SK-N-SH (cell line): ENCODE results near the gene FLNA.

Source experiments
- EZH2phosphoT487 ChIP-seq: fragments of 200-600 bp; sonication (generic); IDR thresholded peaks from 2 replicates; pipeline ENCODE4 v1.6.1; 2017; ENCODE audit warnings: low read depth, mixed run types, mild to moderate bottlenecking, antibody characterized with exemption, moderate library complexity, borderline replicate concordance
- FOXJ3 ChIP-seq: sonication (generic); formaldehyde crosslinking; IDR thresholded peaks from 2 replicates; pipeline ENCODE4 v1.5.1; 2020; ENCODE audit warnings: mild to moderate bottlenecking, missing genetic modification reagents
- JUND ChIP-seq: IDR thresholded peaks from 2 replicates; pipeline ENCODE4 v1.4.0; 2012
- NRF1 ChIP-seq: IDR thresholded peaks from 2 replicates; pipeline ENCODE4 v1.6.1; 2012; ENCODE audit warnings: low read depth, mild to moderate bottlenecking, low read length
- POLR2AphosphoS5 ChIP-seq: IDR thresholded peaks from 2 replicates; pipeline ENCODE4 v1.6.1; 2012; ENCODE audit warnings: low read depth, low read length
- RCOR1 ChIP-seq: fragments of 150-350 bp; IDR thresholded peaks from 2 replicates; pipeline ENCODE4 v1.6.1; 2017; ENCODE audit warnings: antibody characterized with exemption, low read length
- RFX5 ChIP-seq: IDR thresholded peaks from 2 replicates; pipeline ENCODE4 v1.6.1; 2012; ENCODE audit warnings: mild to moderate bottlenecking, improper control_type of control experiment, low read length
- TAF1 ChIP-seq: IDR thresholded peaks from 2 replicates; pipeline ENCODE4 v1.6.1; 2012; ENCODE audit warnings: low read depth, mild to moderate bottlenecking, low read length, moderate library complexity, borderline replicate concordance
- TEAD4 ChIP-seq: IDR thresholded peaks from 2 replicates; pipeline ENCODE4 v1.4.0; 2012; ENCODE audit warnings: mild to moderate bottlenecking, borderline replicate concordance; ENCODE audit not compliant: insufficient read depth
- TF ChIP-seq, protein P1 (sequence below): IDR thresholded peaks from 2 replicates; pipeline ENCODE4 v1.6.1; 2012; ENCODE audit warnings: mild to moderate bottlenecking, low read depth, low read length, moderate library complexity
- TF ChIP-seq, protein P2 (sequence below): fragments of 200-600 bp; sonication (generic); IDR thresholded peaks from 2 replicates; pipeline ENCODE4 v1.6.1; 2017; ENCODE audit warnings: antibody characterized with exemption, mild to moderate bottlenecking, moderate library complexity
- TF ChIP-seq, protein P3 (sequence below): IDR thresholded peaks from 2 replicates; pipeline ENCODE4 v1.4.0; 2012; ENCODE audit warnings: low read depth, borderline replicate concordance
- TF ChIP-seq, protein P4 (sequence below): fragments of 150-350 bp; IDR thresholded peaks from 2 replicates; pipeline ENCODE4 v1.6.1; 2017; ENCODE audit warnings: antibody characterized with exemption, low read length, low read depth, borderline replicate concordance

DNA sequence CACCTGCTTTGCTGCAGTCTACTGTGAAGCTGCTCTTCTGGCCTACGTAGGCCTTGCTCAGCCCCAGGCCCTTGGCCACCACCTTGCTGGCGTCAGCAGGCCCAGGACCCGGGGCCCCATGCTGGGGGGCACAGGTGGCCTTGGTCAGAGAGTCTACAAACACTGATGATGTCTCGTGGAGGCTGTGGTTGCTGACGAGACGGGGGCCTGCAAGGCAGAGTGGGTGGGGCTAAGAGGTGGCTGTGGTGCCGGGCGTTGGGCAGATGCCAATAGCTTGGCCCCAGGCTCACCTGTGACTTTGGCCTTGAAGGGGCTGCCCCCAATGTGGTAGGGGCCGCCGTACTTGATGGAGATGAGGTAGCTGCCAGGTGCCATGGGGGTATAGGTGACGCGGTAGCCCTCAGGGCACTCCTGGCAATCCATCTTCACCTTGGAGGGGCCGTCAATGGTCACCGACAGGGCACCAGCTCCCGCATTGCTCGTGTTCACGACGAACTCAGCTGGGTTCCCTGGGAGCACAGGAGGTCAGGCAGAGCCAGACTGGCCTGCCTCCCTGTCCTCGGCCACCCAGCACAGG lies 25.0 kb downstream of the FLNA start:
- TF ChIP-seq, protein P1, sequence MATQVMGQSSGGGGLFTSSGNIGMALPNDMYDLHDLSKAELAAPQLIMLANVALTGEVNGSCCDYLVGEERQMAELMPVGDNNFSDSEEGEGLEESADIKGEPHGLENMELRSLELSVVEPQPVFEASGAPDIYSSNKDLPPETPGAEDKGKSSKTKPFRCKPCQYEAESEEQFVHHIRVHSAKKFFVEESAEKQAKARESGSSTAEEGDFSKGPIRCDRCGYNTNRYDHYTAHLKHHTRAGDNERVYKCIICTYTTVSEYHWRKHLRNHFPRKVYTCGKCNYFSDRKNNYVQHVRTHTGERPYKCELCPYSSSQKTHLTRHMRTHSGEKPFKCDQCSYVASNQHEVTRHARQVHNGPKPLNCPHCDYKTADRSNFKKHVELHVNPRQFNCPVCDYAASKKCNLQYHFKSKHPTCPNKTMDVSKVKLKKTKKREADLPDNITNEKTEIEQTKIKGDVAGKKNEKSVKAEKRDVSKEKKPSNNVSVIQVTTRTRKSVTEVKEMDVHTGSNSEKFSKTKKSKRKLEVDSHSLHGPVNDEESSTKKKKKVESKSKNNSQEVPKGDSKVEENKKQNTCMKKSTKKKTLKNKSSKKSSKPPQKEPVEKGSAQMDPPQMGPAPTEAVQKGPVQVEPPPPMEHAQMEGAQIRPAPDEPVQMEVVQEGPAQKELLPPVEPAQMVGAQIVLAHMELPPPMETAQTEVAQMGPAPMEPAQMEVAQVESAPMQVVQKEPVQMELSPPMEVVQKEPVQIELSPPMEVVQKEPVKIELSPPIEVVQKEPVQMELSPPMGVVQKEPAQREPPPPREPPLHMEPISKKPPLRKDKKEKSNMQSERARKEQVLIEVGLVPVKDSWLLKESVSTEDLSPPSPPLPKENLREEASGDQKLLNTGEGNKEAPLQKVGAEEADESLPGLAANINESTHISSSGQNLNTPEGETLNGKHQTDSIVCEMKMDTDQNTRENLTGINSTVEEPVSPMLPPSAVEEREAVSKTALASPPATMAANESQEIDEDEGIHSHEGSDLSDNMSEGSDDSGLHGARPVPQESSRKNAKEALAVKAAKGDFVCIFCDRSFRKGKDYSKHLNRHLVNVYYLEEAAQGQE = no peak
- TF ChIP-seq, protein P2, sequence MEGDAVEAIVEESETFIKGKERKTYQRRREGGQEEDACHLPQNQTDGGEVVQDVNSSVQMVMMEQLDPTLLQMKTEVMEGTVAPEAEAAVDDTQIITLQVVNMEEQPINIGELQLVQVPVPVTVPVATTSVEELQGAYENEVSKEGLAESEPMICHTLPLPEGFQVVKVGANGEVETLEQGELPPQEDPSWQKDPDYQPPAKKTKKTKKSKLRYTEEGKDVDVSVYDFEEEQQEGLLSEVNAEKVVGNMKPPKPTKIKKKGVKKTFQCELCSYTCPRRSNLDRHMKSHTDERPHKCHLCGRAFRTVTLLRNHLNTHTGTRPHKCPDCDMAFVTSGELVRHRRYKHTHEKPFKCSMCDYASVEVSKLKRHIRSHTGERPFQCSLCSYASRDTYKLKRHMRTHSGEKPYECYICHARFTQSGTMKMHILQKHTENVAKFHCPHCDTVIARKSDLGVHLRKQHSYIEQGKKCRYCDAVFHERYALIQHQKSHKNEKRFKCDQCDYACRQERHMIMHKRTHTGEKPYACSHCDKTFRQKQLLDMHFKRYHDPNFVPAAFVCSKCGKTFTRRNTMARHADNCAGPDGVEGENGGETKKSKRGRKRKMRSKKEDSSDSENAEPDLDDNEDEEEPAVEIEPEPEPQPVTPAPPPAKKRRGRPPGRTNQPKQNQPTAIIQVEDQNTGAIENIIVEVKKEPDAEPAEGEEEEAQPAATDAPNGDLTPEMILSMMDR = no peak
- TF ChIP-seq POLR2AphosphoS5 (no peak), NRF1 (no peak), RCOR1 (no peak), JUND (no peak), EZH2phosphoT487 (no peak), FOXJ3 (CRISPR knock-in tag) (no peak), TAF1 (no peak), RFX5 (no peak), TEAD4 (no peak)
- TF ChIP-seq, protein P3, sequence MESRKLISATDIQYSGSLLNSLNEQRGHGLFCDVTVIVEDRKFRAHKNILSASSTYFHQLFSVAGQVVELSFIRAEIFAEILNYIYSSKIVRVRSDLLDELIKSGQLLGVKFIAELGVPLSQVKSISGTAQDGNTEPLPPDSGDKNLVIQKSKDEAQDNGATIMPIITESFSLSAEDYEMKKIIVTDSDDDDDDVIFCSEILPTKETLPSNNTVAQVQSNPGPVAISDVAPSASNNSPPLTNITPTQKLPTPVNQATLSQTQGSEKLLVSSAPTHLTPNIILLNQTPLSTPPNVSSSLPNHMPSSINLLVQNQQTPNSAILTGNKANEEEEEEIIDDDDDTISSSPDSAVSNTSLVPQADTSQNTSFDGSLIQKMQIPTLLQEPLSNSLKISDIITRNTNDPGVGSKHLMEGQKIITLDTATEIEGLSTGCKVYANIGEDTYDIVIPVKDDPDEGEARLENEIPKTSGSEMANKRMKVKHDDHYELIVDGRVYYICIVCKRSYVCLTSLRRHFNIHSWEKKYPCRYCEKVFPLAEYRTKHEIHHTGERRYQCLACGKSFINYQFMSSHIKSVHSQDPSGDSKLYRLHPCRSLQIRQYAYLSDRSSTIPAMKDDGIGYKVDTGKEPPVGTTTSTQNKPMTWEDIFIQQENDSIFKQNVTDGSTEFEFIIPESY = no peak
- TF ChIP-seq, protein P4, sequence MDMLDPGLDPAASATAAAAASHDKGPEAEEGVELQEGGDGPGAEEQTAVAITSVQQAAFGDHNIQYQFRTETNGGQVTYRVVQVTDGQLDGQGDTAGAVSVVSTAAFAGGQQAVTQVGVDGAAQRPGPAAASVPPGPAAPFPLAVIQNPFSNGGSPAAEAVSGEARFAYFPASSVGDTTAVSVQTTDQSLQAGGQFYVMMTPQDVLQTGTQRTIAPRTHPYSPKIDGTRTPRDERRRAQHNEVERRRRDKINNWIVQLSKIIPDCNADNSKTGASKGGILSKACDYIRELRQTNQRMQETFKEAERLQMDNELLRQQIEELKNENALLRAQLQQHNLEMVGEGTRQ = no peak
